H1 (cell line): ENCODE data around the gene RFLNA. TPM values are rescaled to one million over a fixed set of nuclear protein-coding genes. Genes with fewer than 3 reads are reported as not detected.

Source experiments
- CTCF ChIA-PET: fragments of 300-600 bp; sonication (Branson Sonifier 250); formaldehyde crosslinking; loops from one replicate; lab custom pipeline; 2021; ENCODE audit not compliant: partially characterized antibody; lab: Charles Lee
- POLR2A ChIA-PET: fragments of 300-600 bp; sonication (Branson Sonifier 250); formaldehyde crosslinking; loops from one replicate; lab custom pipeline; 2021; ENCODE audit warnings: inconsistent platforms; ENCODE audit not compliant: partially characterized antibody; lab: Charles Lee
- DNase-seq, 2 experiments: peaks; one replicate each; pipeline versions ENCODE4 v3.0.0 to v3.0.0-alpha.2; 2010 to 2022; ENCODE audit warnings: low spot score in 2 of 2, low read depth in 1 of 2, mixed read lengths in 1 of 2
- FAIRE-seq: peaks from 2 replicates; lab custom pipeline; 2011; peaks lifted over from hg19 to GRCh38; lab: Jason Lieb, UNC
- H2AFZ ChIP-seq: 2 replicates; pipeline ENCODE4 v1.8.1; 2012; ENCODE audit warnings: low read length, inconsistent platforms
- H2AK5ac ChIP-seq: 2 replicates; pipeline ENCODE4 v1.6.1; 2013; ENCODE audit warnings: low read depth, low read length
- H2BK120ac ChIP-seq: replicated peaks from 2 replicates; pipeline ENCODE3; 2013; ENCODE audit warnings: low read depth, low read length, inconsistent platforms
- H2BK12ac ChIP-seq: 2 replicates; pipeline ENCODE4 v1.6.1; 2013; ENCODE audit warnings: low read depth, low read length
- H2BK15ac ChIP-seq: 2 replicates; pipeline ENCODE4 v1.6.1; 2013; ENCODE audit warnings: low read length
- H2BK20ac ChIP-seq: 2 replicates; pipeline ENCODE4 v1.6.1; 2013; ENCODE audit warnings: low read length
- H2BK5ac ChIP-seq: 2 replicates; pipeline ENCODE4 v1.6.1; 2013; ENCODE audit warnings: low read depth, low read length
- H3K14ac ChIP-seq: 2 replicates; pipeline ENCODE4 v1.6.1; 2013; ENCODE audit warnings: inconsistent platforms; ENCODE audit not compliant: insufficient read length
- H3K18ac ChIP-seq: 2 replicates; pipeline ENCODE4 v1.6.1; 2013; ENCODE audit warnings: low read length; ENCODE audit errors: extremely low read depth
- H3K23ac ChIP-seq: 2 replicates; pipeline ENCODE4 v1.6.1; 2013; ENCODE audit warnings: inconsistent platforms; ENCODE audit not compliant: insufficient read length
- H3K23me2 ChIP-seq: 2 replicates; pipeline ENCODE4 v1.6.1; 2013; ENCODE audit warnings: low read depth, low read length
- H3K27ac ChIP-seq: 2 replicates; pipeline ENCODE4 v1.6.1; 2011; ENCODE audit warnings: low read depth, low read length, inconsistent platforms
- H3K27me3 ChIP-seq, 4 experiments: replicated peaks in 1 of 4; 1 replicate in 1 of 4; 2 replicates in 3 of 4; pipeline versions ENCODE4 v1.6.1 to v1.8.1; 2011 to 2013; ENCODE audit warnings: low read length in 3 of 4, mild to moderate bottlenecking in 3 of 4, inconsistent platforms in 2 of 4, mixed read lengths in 2 of 4, moderate library complexity in 1 of 4; ENCODE audit not compliant: control insufficient read depth in 3 of 4, insufficient read depth in 3 of 4; ENCODE audit errors: extremely low read depth in 1 of 4
- H3K36me3 ChIP-seq, 4 experiments: 2 replicates each; pipeline versions ENCODE4 v1.6.1 to v1.8.1; 2011 to 2013; ENCODE audit warnings: mild to moderate bottlenecking in 4 of 4, low read length in 3 of 4, moderate library complexity in 2 of 4, control low read depth in 1 of 4, inconsistent platforms in 1 of 4; ENCODE audit not compliant: insufficient read depth in 4 of 4, control insufficient read depth in 2 of 4
- H3K4ac ChIP-seq: replicated peaks from 2 replicates; pipeline ENCODE3; 2013; ENCODE audit warnings: low read length, low read depth, mixed read lengths, inconsistent platforms; ENCODE audit not compliant: insufficient read length
- H3K4me1 ChIP-seq, 4 experiments: replicated peaks in 1 of 4; 1 replicate in 1 of 4; 2 replicates in 3 of 4; pipeline versions ENCODE4 v1.6.1 to v1.8.1; 2011 to 2013; ENCODE audit warnings: low read length in 3 of 4, inconsistent platforms in 2 of 4, mixed read lengths in 1 of 4; ENCODE audit not compliant: insufficient read depth in 4 of 4, control insufficient read depth in 3 of 4
- H3K4me2 ChIP-seq, 2 experiments: 2 replicates each; pipeline versions ENCODE4 v1.6.1 to v1.8.1; 2011 to 2013; ENCODE audit warnings: low read depth in 2 of 2, low read length in 2 of 2, control low read depth in 1 of 2, inconsistent platforms in 1 of 2, mild to moderate bottlenecking in 1 of 2; ENCODE audit not compliant: insufficient read depth in 1 of 2
- H3K4me3 ChIP-seq, 4 experiments: fragments of 200-600, 300-600 bp in 1 of 4; sonication (generic), shearing (Covaris generic), sonication (Bioruptor Twin) in 1 of 4; 2 replicates each; pipeline versions ENCODE4 v1.5.1 to v1.8.1; 2011 to 2016; ENCODE audit warnings: low read length in 4 of 4, low read depth in 3 of 4, control low read depth in 2 of 4, inconsistent platforms in 2 of 4, mild to moderate bottlenecking in 2 of 4, mixed read lengths in 1 of 4, moderate library complexity in 1 of 4; ENCODE audit not compliant: insufficient read depth in 2 of 4; ENCODE audit errors: extremely low read depth in 1 of 4
- H3K56ac ChIP-seq: replicated peaks from 2 replicates; pipeline ENCODE3; 2013; ENCODE audit warnings: low read depth, mild to moderate bottlenecking, mixed read lengths, low read length, inconsistent platforms; ENCODE audit not compliant: insufficient read length
- H3K79me1 ChIP-seq: 2 replicates; pipeline ENCODE4 v1.6.1; 2013; ENCODE audit warnings: low read depth, low read length, control low read depth
- H3K79me2 ChIP-seq, 2 experiments: 2 replicates each; pipeline versions ENCODE4 v1.6.1 to v1.8.1; 2012 to 2013; ENCODE audit warnings: low read length in 2 of 2, mild to moderate bottlenecking in 2 of 2, inconsistent platforms in 1 of 2; ENCODE audit not compliant: insufficient read depth in 2 of 2, control insufficient read depth in 1 of 2
- H3K9ac ChIP-seq, 4 experiments: replicated peaks in 1 of 4; 1 replicate in 1 of 4; 2 replicates in 3 of 4; pipeline versions ENCODE4 v1.6.1 to v1.8.1; 2011 to 2013; ENCODE audit warnings: low read depth in 3 of 4, low read length in 3 of 4, control low read depth in 2 of 4, mild to moderate bottlenecking in 2 of 4, moderate library complexity in 2 of 4, inconsistent platforms in 1 of 4; ENCODE audit errors: extremely low read depth in 1 of 4
- H3K9me3 ChIP-seq, 2 experiments: 2 replicates each; pipeline versions ENCODE4 v1.6.1 to v1.8.1; 2012 to 2013; ENCODE audit warnings: mild to moderate bottlenecking in 2 of 2, moderate library complexity in 2 of 2, control low read depth in 1 of 2, inconsistent platforms in 1 of 2, low read depth in 1 of 2, low read length in 1 of 2, mixed read lengths in 1 of 2; ENCODE audit not compliant: insufficient read depth in 2 of 2
- H4K20me1 ChIP-seq, 2 experiments: replicated peaks in 1 of 2; 2 replicates each; pipeline versions ENCODE3 to v1.8.1; 2011 to 2013; ENCODE audit warnings: inconsistent platforms in 2 of 2, low read length in 2 of 2, mild to moderate bottlenecking in 1 of 2; ENCODE audit not compliant: insufficient read depth in 2 of 2, control insufficient read depth in 1 of 2
- H4K5ac ChIP-seq: 2 replicates; pipeline ENCODE4 v1.6.1; 2013; ENCODE audit warnings: low read length, low read depth, mixed read lengths, inconsistent platforms; ENCODE audit not compliant: insufficient read length
- H4K8ac ChIP-seq: 2 replicates; pipeline ENCODE4 v1.8.0; 2013; ENCODE audit warnings: mild to moderate bottlenecking, moderate library complexity, low read length, inconsistent platforms; ENCODE audit not compliant: insufficient read depth; ENCODE audit errors: extremely low read depth
- H4K91ac ChIP-seq: replicated peaks from 2 replicates; pipeline ENCODE3; 2013; ENCODE audit warnings: low read length, mixed read lengths, inconsistent platforms; ENCODE audit not compliant: insufficient read length
- CBX5 ChIP-seq: fragments of 300-800, 300-1000 bp; sonication (generic); IDR thresholded peaks from 2 replicates; pipeline ENCODE4 v1.7.1; 2016; ENCODE audit warnings: antibody characterized with exemption, low read length, low read depth
- EZH2 ChIP-seq: fragments of 200-600 bp; sonication (generic); IDR thresholded peaks from 2 replicates; pipeline ENCODE4 v1.7.1; 2012; ENCODE audit warnings: low read depth, mild to moderate bottlenecking, moderate library complexity, low read length, inconsistent platforms; ENCODE audit not compliant: severe bottlenecking
- JUN ChIP-seq: IDR thresholded peaks from 2 replicates; pipeline ENCODE4 v1.6.1; 2011; ENCODE audit warnings: low read depth, mild to moderate bottlenecking, improper control_type of control experiment, low read length
- KDM1A ChIP-seq: fragments of 200-600, 300-600 bp; sonication (generic); IDR thresholded peaks from 2 replicates; pipeline ENCODE4 v1.7.1; 2016; ENCODE audit warnings: mild to moderate bottlenecking, low read length, borderline replicate concordance
- KDM5A ChIP-seq: fragments of 200-600 bp; IDR thresholded peaks from 2 replicates; pipeline ENCODE4 v1.7.1; 2012; ENCODE audit warnings: mild to moderate bottlenecking, low read length, inconsistent platforms, mixed read lengths
- NANOG ChIP-seq: IDR thresholded peaks from 2 replicates; pipeline ENCODE4 v1.6.1; 2011; ENCODE audit warnings: low read length, low read depth, mild to moderate bottlenecking, inconsistent platforms; ENCODE audit not compliant: insufficient read depth, poor library complexity, severe bottlenecking
- POU5F1 ChIP-seq: IDR thresholded peaks from 2 replicates; pipeline ENCODE4 v1.6.1; 2011; ENCODE audit warnings: low read depth, mild to moderate bottlenecking, low read length, moderate library complexity
- RNF2 ChIP-seq: fragments of 200-900, 300-1000 bp; sonication (generic); IDR thresholded peaks from 2 replicates; pipeline ENCODE4 v1.7.1; 2016; ENCODE audit warnings: borderline replicate concordance, low read depth, mild to moderate bottlenecking, antibody characterized with exemption, low read length; ENCODE audit not compliant: poor library complexity, severe bottlenecking; ENCODE audit errors: missing control alignments
- WGBS, 2 experiments: shearing (Covaris generic) in 1 of 2; methylation state at CpG; one replicate each; pipeline versions ENCODE4 v1.1.6 to v1.1.7; 2013 to 2015; ENCODE audit warnings: low lambda C conversion rate in 2 of 2, mixed read lengths in 2 of 2, inconsistent platforms in 1 of 2, low coverage in 1 of 2, missing lambda C conversion rate in 1 of 2; ENCODE audit not compliant: insufficient replicate concordance in 2 of 2, insufficient coverage in 1 of 2, insufficient read length in 1 of 2; ENCODE audit errors: extremely low coverage in 1 of 2, missing lambda C conversion rate in 1 of 2; 5-methylcytosine and 5-hydroxymethylcytosine counted together
- polyA plus RNA-seq, 7 experiments: library from polyadenylated mRNA; depleted of rRNA in 3 of 7; stranded (reverse) in 5 of 7; unstranded in 2 of 7; fragments of >200 nt in 5 of 7; fragments of 200-250 nt in 2 of 7; gene quantifications; 1 replicate in 5 of 7; 2 replicates in 1 of 7; 4 replicates in 1 of 7; pipeline versions ENCODE4 v1.2.1 to v1.2.3, GENCODE V29; 2011 to 2013; ENCODE audit warnings: missing spikeins in 2 of 7, mixed read lengths in 2 of 7
- total RNA-seq: library from RNA; stranded (reverse); fragmentation: NEBNext Ultra II Directional; extraction: Animal tissue kit (Norgen Biotek cat#: 25700); gene quantifications from 2 replicates; pipeline ENCODE4 v1.2.1, GENCODE V29; 2021
- TF ChIP-seq, protein P1 (sequence below), 3 experiments: IDR thresholded peaks; 1 replicate in 2 of 3; 2 replicates in 1 of 3; pipeline versions ENCODE4 v1.5.1 to v1.6.1; 2011; ENCODE audit warnings: low read length in 3 of 3, mild to moderate bottlenecking in 3 of 3, inconsistent platforms in 2 of 3, low read depth in 1 of 3, moderate library complexity in 1 of 3; ENCODE audit not compliant: insufficient read depth in 1 of 3; ENCODE audit errors: control extremely low read depth in 1 of 3

Gene RFLNA
- total and polyA plus RNA-seq, 2 of the 8 experiments (the other 6 are each of a cell fraction or from before 2014, with no cell fraction given), result 6.4 to 6.6 TPM

DNA sequence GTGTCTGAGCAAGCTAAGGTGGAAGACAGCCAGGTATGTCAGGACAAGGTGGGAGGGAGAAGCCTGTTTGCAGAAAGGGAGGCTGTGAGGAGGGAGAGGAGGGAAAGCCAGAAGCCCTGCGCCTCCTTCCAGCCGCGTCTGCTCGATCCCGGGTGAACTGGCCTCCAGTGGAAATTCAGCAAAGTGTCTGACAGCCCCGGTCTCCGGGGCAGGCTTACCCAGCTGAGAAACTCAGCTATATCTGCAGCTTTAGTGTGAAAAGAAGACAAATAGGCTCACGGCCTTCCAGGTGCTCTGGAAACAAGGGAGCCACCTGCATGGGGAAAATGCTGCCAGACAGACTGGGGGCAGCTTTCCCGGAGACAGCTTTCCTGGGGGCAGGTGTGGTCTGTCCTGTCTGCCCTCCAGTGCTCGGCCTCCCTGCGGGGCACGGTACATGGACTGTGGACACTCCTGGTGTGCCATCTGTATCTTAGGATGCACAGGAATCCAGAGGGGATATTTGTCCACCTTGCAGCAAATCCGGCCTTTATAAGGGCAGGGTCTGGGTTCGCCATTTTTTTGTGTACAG, 6.3 kb downstream of the RFLNA start:
- no peaks in the 10 kb centered on the region for H3K9me3 ChIP-seq
- WGBS, 2 experiments, result 86% methylated on average over 14 of the region's 14 CpGs; no CpG with 5 or more reads in 1 of the 2 experiments
- H3K27me3 ChIP-seq, result peaks cover 0 to 18% (median 9%) of the 10 kb centered on the region in 4 experiments; a peak in 5 of 7 replicates
- H4K20me1 ChIP-seq, result peaks cover 2% of the 10 kb centered on the region in 2 experiments
- H3K4me1 ChIP-seq, result peaks cover 3 to 14% (median 7%) of the 10 kb centered on the region in 4 experiments
- H3K18ac ChIP-seq, result no peak overlapping the region
- peaks cover 6% of the 10 kb centered on the region; the same call in 1 of the 2 replicates for H3K23me2 ChIP-seq
- no peak overlapping the region for H2BK20ac ChIP-seq
- no peak overlapping the region for H2AK5ac ChIP-seq
- no peak overlapping the region for H2BK120ac ChIP-seq
- no peaks in the 10 kb centered on the region for H3K36me3 ChIP-seq
- 0 out of 2 replicates have a peak, but pooled peaks cover 2% of the 10 kb centered on the region for H3K79me1 ChIP-seq
- H3K79me2 ChIP-seq, result no peaks in the 10 kb centered on the region
- CTCF ChIA-PET, result interaction anchor here (0.8 to 3.4 kb wide), 3 partner anchors 248 to 265 kb away, joined by 4 to 15 read pairs (median 5); no protein-coding TSS in a partner anchor
- no peak overlapping the region for H3K23ac ChIP-seq
- H3K4me3 ChIP-seq, result no peak overlapping the region
- H3K4me2 ChIP-seq, result no peak overlapping the region
- DNase-seq (no peak), FAIRE-seq (no peak)
- no peak overlapping the region for H3K14ac ChIP-seq
- no peak overlapping the region for H4K91ac ChIP-seq
- H3K27ac ChIP-seq, result no peak overlapping the region
- no peak overlapping the region for H2AFZ ChIP-seq
- no peak overlapping the region for H3K56ac ChIP-seq
- H2BK12ac ChIP-seq, result no peak overlapping the region
- no peak overlapping the region for H4K8ac ChIP-seq
- H2BK5ac ChIP-seq, result no peak overlapping the region
- H3K9ac ChIP-seq, result no peak overlapping the region
- POLR2A ChIA-PET, result no interaction called here
- H2BK15ac ChIP-seq, result peak overlapping the region; percentile 16; the same call in 1 of the 2 replicates
- H4K5ac ChIP-seq, result no peak overlapping the region
- H3K4ac ChIP-seq, result no peak overlapping the region
- TF ChIP-seq KDM1A, result no peak
- no peak for TF ChIP-seq JUN
- TF ChIP-seq CBX5, result no peak
- TF ChIP-seq RNF2, result no peak
- no peak for TF ChIP-seq POU5F1
- TF ChIP-seq EZH2, result no peak
- no peak for TF ChIP-seq KDM5A
- TF ChIP-seq, protein P1, sequence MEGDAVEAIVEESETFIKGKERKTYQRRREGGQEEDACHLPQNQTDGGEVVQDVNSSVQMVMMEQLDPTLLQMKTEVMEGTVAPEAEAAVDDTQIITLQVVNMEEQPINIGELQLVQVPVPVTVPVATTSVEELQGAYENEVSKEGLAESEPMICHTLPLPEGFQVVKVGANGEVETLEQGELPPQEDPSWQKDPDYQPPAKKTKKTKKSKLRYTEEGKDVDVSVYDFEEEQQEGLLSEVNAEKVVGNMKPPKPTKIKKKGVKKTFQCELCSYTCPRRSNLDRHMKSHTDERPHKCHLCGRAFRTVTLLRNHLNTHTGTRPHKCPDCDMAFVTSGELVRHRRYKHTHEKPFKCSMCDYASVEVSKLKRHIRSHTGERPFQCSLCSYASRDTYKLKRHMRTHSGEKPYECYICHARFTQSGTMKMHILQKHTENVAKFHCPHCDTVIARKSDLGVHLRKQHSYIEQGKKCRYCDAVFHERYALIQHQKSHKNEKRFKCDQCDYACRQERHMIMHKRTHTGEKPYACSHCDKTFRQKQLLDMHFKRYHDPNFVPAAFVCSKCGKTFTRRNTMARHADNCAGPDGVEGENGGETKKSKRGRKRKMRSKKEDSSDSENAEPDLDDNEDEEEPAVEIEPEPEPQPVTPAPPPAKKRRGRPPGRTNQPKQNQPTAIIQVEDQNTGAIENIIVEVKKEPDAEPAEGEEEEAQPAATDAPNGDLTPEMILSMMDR (IDR thresholded peaks at IDR 0.05; ENCODE audit: control extremely low read depth in 1 of 3, insufficient read depth in 1 of 3, low read depth in 1 of 3, low read length in 3 of 3), result no peak
- no peak for TF ChIP-seq NANOG
